Posterior vena cava (tissue), 2 donors: ENCODE data around the gene ATL1. TPM values are rescaled to one million over a fixed set of nuclear protein-coding genes. Genes with fewer than 3 reads are reported as not detected.

Experiments
- DNase-seq: peaks from one replicate; pipeline ENCODE4 v3.0.0-alpha.2; 2020; ENCODE audit warnings: low spot score
- intact Hi-C, 2 donors: fragments of 100-400 bp; cut with DNase I; formaldehyde crosslinking; loops; one replicate each; pipeline versions ENCODE4 v1.14.1 to v1.14.2; 2022 to 2023
- total RNA-seq, 2 donors: library from RNA; stranded (reverse); fragmentation: NEBNext Ultra II Directional; extraction: Animal tissue kit (Norgen Biotek cat#: 25700); gene quantifications; one replicate each; pipeline ENCODE4 v1.2.1, GENCODE V29; 2021
- donor health status: DM: yes; HTN: yes; CAD: no.
- donor health status: DM: yes; HTN: yes; CAD: no.

The ATL1 gene
- total RNA-seq, 2 donors from 2014 or later: 13.3 to 16.0 TPM

DNA sequence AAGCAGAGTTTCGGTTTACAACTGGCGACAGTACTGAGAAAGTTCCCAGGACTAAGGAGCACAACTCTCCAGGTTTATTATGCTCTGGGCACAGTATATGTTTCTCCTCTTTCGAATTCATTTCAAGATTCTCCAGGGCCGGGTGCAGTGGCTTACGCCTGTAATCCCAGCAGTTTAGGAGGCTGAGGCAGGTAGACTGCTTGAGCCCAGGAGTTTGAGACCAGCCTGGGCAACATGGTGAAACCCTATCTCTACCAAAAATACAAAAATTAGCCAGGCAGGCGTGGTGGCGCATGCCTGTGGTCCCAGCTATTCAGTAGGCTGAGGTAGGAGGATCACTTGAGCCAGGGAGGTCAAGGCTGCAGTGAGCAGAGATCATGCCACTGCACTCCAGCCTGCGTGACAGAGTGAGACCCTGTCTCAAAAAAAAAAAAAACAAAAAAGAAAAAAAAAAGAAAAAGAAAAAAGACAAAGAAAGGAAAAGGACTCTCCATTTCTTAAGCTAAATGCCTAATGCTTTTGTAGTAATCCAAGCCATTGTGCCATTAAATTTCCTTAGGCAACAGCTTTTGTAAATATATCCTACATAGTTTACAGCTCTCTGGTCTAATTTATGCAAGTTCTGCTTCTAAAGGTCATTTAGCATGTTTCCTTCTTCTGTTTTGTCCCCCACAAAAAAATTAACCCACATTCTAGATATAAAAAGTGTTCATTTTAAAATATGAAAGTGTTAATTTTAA lies 34.8 kb downstream of the ATL1 start:
- intact Hi-C loops: no loop called here
- no peak for DNase-seq

DNA sequence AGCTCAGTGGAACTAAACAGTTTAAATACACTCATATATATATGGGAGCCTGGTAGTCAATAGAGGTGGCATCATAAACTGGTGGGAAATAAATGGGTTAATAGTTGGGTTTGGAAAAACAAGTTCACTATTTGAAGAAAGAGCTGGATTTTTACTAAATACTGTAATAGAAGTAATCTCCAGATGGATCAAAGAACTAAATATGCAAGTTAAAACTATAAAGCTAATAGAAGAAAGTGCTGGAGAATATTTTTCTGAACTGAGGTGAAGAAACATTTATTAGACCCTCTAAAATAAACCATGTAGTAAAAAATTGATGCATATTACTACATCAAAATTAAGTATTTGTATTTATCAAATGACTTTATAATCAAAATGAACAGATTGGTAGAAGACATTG lies 38.8 kb downstream of the ATL1 start:
- intact Hi-C loops: no loop called here
- DNase-seq: no peak

DNA sequence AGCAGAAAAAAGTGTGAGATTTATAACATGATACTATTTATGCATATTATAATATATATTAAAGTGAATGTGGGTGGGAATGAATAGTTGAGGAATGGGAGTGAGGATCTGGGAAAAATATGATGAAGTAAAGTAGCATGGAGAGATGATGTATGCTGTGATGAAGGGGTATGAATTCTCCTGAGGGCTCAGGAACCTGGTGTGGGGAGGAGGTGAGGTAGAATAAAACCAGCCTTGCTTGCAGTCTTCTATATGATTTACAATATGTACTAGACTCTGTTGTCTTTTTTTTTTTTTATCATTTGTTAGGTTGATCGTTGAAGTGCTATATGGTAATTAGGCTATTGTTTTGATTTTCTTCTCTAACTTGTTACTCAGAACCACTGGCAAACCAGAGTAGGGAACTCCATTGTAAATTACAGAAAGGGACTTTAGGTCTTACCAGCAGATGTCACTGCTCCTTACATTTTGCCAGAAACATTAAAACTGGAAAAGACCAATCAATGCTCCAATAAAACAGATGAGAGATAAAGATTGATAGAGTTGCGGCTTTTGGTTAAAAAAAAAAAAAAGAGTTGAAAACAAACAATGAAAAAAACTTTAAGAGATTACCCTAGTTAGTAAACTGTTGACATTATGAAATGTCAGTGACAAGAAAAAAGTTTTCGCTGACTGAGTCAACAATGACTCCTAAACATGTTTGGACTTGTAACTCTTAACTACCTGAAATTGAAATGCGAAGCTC lies 39.9 kb downstream of the ATL1 start:
- DNase-seq: no peak
- intact Hi-C loops: loop anchor here in 1 of 2 donors (10.0 kb wide), 1 partner anchor 115 kb away; no protein-coding TSS in a partner anchor

DNA sequence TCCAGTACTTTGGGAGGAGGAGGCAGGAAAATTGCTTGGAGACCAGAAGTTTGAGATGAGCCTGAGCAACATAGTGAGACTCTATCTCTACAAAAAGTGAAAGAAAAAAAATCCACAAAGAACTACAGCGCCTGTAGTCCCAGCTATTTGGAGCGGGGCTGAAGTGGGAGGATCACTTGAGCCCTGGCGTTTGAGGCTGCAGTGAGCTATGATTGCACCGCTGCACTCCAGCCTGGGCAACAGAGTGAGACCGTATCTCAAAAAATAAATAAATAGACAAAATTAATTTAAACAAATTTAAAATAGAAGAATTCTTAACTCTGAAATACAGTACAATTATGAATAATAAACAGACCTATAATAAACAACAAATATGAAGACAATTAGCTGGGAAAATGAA lies 40.9 kb downstream of the ATL1 start:
- no peak for DNase-seq
- intact Hi-C loops: loop anchor here in 1 of 2 donors (10.0 kb wide), 1 partner anchor 114 kb away; no protein-coding TSS in a partner anchor

DNA sequence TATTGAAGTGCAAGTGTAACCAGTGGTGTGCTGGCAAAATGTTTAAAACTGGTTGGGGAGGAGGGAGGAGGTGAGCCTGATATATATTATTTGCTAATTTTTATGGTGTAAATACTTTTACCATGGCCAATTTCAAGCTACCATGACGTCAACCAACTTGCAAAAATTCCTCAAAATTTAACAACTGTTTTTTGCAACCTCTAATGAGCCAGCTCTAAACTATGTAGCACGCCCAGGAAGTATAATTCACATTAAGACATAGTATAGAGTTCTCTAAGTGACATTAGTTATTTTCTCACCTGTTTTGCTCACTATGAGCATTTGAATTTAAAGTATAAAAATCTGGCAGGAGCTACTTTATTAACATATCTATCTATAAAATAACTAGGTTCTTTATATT lies 41.4 kb downstream of the ATL1 start:
- DNase-seq: no peak
- intact Hi-C loops: loop anchor here in 1 of 2 donors (10.0 kb wide), 1 partner anchor 113 kb away; no protein-coding TSS in a partner anchor

DNA sequence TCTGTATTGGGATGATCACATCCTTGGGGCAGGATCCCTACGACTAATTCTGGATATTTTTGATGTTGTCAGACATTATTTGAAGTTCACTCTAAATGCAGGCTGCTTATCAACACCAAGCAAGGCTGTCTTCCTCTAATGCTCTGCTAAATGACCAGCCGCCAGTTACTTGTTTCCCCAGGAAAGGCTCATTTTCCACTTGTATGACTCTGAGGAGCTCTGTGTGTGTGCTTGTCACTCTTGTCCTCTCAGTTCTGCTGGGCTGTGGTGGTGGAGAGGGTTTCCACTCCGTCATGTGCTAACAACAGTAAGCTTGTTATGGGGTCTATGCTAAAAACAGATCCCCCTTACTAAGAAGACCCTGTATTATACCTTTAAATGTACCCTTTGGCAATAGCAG lies 42.1 kb downstream of the ATL1 start:
- intact Hi-C loops: loop anchor here in 1 of 2 donors (10.0 kb wide), 1 partner anchor 113 kb away; no protein-coding TSS in a partner anchor
- DNase-seq: no peak

DNA sequence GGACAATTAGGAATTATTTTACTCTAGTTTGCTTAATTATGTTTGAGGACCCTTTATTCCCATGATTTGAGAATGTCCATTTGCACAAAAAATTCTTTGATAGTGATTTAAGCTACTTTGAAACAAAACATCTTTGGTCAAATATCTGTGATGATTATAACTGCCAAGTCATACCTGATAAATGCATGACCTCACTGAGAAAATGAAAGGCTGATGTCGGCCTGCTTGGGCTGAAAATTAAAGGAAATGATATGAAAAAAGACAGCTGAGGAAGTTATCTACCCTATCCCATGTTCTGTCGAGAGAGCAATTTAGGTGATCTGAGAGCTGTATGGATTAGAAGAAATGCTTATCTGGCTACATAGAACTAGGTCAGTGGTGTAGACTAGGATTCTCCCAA lies 43.6 kb downstream of the ATL1 start:
- intact Hi-C loops: loop anchor here in 1 of 2 donors (10.0 kb wide), 1 partner anchor 111 kb away; no protein-coding TSS in a partner anchor
- DNase-seq: no peak

DNA sequence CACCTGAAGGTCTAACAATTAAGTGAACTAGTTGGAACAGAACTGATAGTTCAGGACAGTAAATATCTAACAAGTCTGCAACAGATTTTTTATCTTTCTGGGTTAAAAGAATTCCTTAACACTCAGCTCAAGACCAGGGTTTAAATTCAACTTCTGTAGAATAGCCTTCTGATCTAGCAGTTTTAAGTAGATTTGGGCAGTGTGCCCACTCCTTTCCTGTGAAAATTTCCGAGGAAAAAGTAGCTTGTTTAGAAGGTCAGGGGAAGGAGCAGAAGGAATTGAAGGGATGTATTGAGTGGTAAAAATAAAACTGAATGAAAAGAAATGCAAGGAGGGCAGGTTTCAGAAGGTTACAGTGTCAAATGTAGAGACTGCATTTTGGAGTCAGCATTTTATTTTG lies 45.8 kb downstream of the ATL1 start:
- intact Hi-C loops: loop anchor here in 1 of 2 donors (10.0 kb wide), 1 partner anchor 109 kb away; no protein-coding TSS in a partner anchor
- no peak for DNase-seq

DNA sequence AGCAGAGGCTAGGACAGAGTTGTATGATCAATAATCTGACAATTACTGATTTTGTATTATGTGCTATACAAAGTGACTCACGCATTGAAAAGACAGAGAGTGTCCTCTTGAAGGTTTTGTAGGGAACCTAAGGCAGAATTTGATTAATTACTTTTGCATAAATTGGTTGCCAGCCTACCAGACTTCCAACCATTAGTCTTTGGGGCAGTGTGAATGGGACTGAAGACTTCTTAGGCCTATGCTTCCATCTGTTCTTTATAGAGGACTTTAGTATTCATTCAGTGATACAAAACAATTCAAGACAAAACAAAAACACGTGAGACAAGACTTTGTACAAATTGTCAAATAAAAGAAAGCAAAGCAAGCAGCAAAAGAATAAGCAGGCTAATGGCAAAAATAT lies 46.5 kb downstream of the ATL1 start:
- intact Hi-C loops: loop anchor here in 1 of 2 donors (10.0 kb wide), 1 partner anchor 108 kb away; no protein-coding TSS in a partner anchor

DNA sequence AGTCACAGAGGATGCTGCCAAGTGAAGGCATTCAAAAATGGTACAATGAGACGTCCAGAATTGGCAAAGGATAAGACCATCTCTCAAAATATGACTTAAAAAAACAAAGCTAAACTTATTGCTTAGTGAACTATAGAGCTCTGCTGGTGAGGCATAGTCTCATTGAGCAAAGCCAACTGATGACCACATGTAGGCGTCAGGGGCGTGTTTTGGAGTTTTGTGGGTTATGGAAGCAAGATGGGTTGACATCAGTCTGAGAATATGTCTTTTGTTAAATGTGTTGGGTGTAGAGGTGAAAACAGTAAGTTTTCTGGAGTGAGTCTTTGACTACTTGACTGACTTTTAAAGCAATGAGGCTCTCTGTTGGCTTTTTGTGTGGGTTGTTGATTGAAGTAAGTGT lies 47.2 kb downstream of the ATL1 start:
- no peak for DNase-seq
- intact Hi-C loops: loop anchor here in 1 of 2 donors (10.0 kb wide), 1 partner anchor 108 kb away; no protein-coding TSS in a partner anchor

More for the DNA sequence above, 46.5 kb downstream of the ATL1 start:
- no peak for DNase-seq

DNA sequence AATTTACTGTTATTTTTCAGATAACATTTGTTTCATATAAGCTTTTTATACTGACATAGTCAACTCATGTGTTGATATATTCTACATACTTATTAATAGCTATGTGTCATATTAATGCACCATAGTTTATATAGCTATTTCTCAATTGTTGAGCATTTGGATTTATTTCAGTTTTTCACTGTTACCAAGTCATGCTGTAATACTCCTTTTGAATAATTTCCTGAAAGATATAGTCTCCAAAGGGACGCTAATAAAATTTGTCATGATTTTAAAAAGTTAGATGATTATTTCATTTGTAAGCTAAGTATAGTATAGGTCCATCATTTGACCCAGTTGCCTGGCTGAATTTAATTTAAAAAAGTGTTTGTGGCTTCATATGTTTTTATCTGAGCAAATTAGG lies 47.8 kb downstream of the ATL1 start:
- intact Hi-C loops: loop anchor here in 1 of 2 donors (10.0 kb wide), 1 partner anchor 107 kb away; no protein-coding TSS in a partner anchor
- DNase-seq: no peak

DNA sequence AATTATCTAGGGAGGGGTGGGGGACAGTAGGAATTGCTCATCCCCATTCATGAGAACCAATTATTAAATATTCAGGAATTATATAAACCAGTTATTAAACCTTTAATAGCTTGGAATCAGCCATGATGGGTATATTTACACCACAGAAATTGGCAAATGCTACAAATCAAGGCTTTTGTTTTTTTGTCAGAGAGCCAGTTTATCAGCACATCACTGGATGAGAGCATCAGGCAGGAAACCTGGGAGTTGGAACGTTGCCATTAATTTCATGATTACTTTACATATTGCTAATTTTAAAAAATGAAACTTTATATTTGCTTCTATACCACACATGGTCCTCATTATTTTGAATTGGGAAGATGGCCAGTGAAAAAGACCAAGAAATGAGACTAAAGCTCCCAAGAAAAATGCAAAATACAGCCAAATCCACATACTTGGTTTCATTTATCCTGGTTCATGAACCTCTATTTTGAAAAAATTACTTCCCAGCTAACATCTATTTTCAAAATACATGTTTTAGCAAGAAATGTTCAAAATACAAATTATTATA lies 48.4 kb downstream of the ATL1 start:
- no peak for DNase-seq
- intact Hi-C loops: loop anchor here in 1 of 2 donors (10.0 kb wide), 1 partner anchor 106 kb away; no protein-coding TSS in a partner anchor

DNA sequence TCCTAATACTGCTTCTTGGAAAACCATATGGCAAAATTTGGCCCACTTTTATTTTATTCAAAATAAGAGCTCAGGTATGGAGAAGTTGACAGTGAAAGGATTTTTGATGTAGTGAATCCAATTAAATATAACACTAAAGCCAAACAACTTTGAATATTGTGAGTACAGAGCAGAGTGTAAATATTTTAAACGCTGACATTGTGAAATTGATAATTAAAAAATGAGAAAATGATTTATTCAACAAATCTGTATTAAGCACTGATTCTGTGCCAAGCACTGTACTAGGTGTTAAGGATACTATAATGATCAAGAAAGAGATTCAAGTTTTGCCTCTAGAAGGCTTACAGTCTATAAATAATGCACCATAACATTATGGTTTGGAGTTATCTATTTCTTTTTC lies 50.5 kb downstream of the ATL1 start:
- intact Hi-C loops: no loop called here
- DNase-seq: no peak

DNA sequence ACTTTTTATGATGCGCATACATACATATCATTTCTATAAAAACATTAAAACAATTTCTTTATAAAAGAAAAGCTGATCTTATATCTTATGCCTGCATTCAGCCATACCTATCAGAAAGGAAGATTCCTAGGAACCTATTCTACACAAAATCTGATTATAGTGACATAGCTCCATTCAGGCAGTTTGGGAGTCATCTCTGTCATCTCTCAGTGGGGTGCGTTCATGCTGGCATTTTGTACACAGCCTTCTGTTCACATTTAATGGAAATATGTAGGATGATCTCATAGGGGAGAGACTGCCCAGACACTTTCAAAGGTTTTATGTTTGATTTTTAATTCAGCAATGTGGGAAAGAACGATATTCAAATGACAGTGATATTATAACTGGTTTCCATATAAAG lies 52.9 kb downstream of the ATL1 start:
- intact Hi-C loops: no loop called here
- no peak for DNase-seq

DNA sequence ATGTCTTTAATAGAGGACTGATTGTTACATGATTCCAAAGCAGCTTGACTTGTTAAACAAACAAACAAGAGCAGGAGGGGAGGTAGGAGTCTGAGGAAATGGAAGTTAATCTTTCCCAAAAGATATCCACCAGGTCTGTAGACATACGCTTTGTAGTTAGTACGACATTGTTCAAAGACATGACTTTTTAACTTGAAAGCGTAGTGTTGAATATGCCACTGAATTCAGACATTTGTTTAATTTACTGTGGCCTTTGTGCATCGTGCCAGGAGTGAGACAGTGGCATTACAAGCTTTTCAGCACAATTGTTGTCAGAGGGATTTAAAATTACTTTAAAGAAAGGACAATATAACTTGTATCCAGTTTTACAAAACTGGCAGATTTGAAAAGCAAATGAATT lies 55.1 kb downstream of the ATL1 start:
- intact Hi-C loops: no loop called here

DNA sequence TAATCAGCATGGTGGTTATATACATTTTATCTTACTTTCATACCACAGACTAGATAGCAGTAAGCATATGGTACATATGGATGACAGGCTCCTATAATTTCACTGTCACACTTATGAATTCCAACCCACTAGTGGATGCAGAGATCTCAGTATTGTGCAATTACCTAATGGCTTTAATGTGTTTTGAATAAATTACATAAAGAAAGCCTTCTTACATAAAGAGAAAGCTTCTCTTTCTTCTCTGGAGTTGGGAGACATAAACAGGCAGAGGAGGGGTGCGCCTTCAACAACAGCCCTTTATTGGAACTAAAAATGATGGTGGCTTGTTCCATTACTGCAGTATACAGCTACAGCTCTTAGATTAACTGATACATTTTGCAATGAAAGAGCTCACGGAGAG lies 55.6 kb downstream of the ATL1 start:
- intact Hi-C loops: no loop called here
- DNase-seq: no peak

More for the DNA sequence above, 55.1 kb downstream of the ATL1 start:
- no peak for DNase-seq

DNA sequence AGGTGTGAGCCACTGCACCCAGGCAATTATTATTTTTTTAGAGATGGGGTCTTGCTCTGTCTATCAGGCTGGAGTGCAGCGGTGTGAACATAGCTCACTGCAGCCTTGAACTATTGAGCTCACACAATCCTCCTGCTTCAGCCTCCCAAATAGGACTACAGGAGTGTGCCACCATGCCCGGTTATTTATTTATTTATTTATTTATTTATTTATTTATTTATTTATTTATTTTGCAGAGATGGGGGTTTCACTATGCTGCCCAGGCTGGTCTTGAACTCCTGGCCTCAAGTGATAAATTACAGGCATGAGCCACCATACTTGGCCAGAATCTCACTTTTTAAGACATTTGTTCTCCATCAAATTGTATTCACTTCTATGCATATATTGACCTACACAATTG lies 56.3 kb downstream of the ATL1 start:
- DNase-seq: no peak
- intact Hi-C loops: no loop called here

DNA sequence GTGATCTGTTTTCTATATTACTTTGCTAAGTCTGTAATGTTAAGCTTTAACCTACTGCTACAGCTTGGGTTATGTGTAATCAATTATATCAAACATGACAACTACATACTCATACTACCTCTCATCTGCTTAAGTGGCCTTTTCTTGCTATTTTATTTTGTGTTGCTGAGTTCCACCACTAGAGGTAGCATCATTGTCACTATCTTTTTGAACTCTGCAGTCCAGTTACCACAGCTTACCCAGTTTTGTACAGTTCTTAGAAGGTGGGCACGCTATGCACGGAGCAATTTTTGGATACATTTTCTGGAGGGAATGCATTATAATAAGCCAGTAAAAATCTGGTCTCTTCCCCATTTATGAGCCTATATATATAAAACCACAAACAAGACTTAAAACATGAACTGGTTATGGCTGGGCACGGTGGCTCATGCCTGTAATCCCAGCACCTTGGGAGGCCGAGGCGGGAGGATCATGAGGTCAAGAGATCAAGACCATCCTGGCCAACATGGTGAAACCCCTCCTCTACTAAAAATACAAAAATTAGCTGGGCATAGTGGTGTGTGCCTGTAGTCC lies 59.7 kb downstream of the ATL1 start:
- intact Hi-C loops: no loop called here
- no peak for DNase-seq

DNA sequence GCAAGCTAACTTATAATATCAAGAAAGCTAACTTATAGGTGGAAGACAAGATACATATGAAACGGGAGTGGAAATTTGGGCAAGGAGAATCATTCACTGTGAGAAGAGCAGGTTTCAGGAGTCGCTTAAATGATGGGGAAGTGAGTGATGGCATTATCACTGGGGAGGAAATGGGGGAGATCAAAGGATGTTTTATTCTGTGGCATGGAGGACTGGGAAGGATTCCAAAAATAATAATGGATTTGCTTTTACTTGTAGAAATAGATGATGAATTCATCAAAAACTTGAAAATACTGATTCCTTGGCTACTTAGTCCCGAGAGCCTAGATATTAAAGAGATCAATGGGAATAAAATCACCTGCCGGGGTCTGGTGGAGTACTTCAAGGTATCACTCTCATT lies 60.4 kb downstream of the ATL1 start:
- DNase-seq: no peak
- intact Hi-C loops: no loop called here

DNA sequence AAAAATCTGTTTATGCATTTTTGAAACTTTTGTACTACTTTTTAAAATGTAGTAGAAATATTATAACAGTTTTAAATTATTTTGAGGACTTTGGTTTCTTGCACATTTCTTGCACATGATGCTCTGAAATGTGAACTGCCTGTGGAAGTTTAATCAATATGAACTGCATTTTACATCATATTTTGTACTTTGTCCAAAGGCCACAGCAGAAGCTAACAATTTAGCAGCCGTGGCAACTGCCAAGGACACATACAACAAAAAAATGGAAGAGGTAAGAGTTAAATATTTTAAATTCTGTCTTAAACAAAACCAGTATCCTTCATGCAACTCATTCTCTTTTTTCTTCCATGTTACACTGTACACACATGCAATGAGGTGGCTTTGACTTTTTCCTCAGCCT lies 63.0 kb downstream of the ATL1 start:
- DNase-seq: no peak
- intact Hi-C loops: no loop called here
